ENCODE results near the gene KCNK17. TPM values are rescaled to one million over a fixed set of nuclear protein-coding genes. Genes with fewer than 3 reads are reported as not detected.

The KCNK17 gene
- total RNA-seq, 2 experiments from 2014 or later: not detected

DNA sequence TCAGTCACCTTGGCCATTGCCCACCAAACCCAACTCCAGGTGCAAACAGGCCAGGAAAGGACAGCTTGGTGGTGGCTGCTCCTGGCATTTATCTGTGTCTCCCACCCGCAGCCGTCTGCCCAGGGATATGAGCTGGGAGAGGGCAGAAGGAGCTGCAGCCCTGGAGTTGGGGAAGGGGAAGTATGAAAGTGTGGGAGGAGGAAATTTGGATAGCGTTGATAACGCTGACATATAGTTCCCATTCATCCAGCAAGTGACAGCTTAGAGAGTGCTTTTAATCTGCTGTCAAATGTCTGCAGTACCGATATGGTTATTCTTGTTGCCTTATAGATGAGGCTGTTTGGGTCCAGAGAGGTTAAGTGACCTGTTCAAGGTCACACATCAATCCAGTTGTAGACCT lies 7.5 kb upstream of the KCNK17 start:
- Histone ChIP-seq H3K27ac (ENCODE audit: low read depth, low read length, poor library complexity, severe bottlenecking) (no peak overlapping the region), H3K9me2 (ENCODE audit: insufficient read depth, low read length) (no peaks in the 10 kb centered on the region), H2AFZ (ENCODE audit: low read length) (no peak overlapping the region), H3K4me1 (ENCODE audit: insufficient read depth, low read length, poor library complexity, severe bottlenecking) (no peaks in the 10 kb centered on the region), H3K4me3 (ENCODE audit: low read depth, low read length, poor library complexity, severe bottlenecking) (no peak overlapping the region), H3K79me2 (ENCODE audit: insufficient read depth, low read depth, low read length) (no peaks in the 10 kb centered on the region), H3K9me3 (ENCODE audit: low read length) (no peaks in the 10 kb centered on the region), H3K36me3 (ENCODE audit: insufficient read depth, low read length) (no peaks in the 10 kb centered on the region), H4K20me1 (ENCODE audit: insufficient read depth, low read length) (no peaks in the 10 kb centered on the region), H3K4me2 (ENCODE audit: low read length) (no peak overlapping the region)
- TF ChIP-seq, protein P1, sequence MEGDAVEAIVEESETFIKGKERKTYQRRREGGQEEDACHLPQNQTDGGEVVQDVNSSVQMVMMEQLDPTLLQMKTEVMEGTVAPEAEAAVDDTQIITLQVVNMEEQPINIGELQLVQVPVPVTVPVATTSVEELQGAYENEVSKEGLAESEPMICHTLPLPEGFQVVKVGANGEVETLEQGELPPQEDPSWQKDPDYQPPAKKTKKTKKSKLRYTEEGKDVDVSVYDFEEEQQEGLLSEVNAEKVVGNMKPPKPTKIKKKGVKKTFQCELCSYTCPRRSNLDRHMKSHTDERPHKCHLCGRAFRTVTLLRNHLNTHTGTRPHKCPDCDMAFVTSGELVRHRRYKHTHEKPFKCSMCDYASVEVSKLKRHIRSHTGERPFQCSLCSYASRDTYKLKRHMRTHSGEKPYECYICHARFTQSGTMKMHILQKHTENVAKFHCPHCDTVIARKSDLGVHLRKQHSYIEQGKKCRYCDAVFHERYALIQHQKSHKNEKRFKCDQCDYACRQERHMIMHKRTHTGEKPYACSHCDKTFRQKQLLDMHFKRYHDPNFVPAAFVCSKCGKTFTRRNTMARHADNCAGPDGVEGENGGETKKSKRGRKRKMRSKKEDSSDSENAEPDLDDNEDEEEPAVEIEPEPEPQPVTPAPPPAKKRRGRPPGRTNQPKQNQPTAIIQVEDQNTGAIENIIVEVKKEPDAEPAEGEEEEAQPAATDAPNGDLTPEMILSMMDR (conservative IDR thresholded peaks at IDR 0.05; ENCODE audit: low read length): no peak
- no peak for TF ChIP-seq EZH2phosphoT487 (IDR thresholded peaks at IDR 0.05; ENCODE audit: borderline replicate concordance, low read depth, low read length)
- no TSS peak for BruUV-seq (replicated peaks)
- ChIA-PET CTCF (ENCODE audit: unreplicated experiment) (no interaction called here), POLR2A (no interaction called here)
- no peak for DNase-seq (ENCODE audit: low spot score)
- intact Hi-C loops (cut with micrococcal nuclease; ENCODE audit: unreplicated experiment): no loop called here

DNA sequence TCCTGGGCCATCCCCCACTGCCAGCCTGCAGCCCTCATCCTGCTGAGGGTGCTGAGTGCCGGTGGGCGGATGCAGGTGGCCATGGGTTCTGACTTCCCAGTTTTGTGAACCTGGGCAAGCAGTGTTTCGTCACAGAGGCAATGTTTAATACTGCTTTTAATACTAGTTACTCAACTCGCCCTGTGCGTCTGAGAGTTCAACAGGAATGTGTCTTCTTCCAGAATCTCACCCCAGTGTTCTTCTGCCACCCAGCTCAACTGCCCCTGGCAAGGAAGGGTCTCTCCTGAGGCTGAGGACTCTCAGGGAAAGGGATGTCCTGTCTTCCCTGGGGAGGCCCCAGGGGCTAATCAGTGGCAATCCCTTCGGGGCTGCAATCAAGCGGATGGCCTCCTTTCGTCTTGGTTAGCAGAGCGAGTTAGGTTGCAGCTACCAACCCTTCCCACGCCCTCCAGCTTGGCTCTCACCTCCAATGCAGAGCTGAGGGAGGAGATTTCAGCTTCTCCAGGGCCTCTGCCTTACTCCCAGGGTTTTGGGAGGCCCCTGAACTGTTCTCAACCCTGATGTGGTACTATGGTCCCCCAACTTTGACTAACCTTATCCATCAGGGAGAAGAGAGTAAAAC lies 6.3 kb upstream of the KCNK17 start:
- Histone ChIP-seq H3K79me2 (ENCODE audit: insufficient read depth, low read depth, low read length) (no peaks in the 10 kb centered on the region), H3K4me1 (ENCODE audit: insufficient read depth, low read length, poor library complexity, severe bottlenecking) (no peaks in the 10 kb centered on the region), H3K4me3 (ENCODE audit: low read depth, low read length, poor library complexity, severe bottlenecking) (no peak overlapping the region), H3K4me2 (ENCODE audit: low read length) (no peak overlapping the region), H3K9me3 (ENCODE audit: low read length) (no peaks in the 10 kb centered on the region), H2AFZ (ENCODE audit: low read length) (no peak overlapping the region), H3K27ac (ENCODE audit: low read depth, low read length, poor library complexity, severe bottlenecking) (no peak overlapping the region), H3K9me2 (ENCODE audit: insufficient read depth, low read length) (no peaks in the 10 kb centered on the region), H4K20me1 (ENCODE audit: insufficient read depth, low read length) (no peaks in the 10 kb centered on the region), H3K36me3 (ENCODE audit: insufficient read depth, low read length) (no peaks in the 10 kb centered on the region)
- BruUV-seq (replicated peaks): no TSS peak
- CTCF ChIA-PET (ENCODE audit: unreplicated experiment): interaction anchor here (0.7 kb wide), 1 partner anchor 523 kb away, joined by 3 read pairs; no protein-coding TSS in a partner anchor
- TF ChIP-seq, protein P1 (conservative IDR thresholded peaks at IDR 0.05; ENCODE audit: low read length): no peak
- no peak for TF ChIP-seq EZH2phosphoT487 (IDR thresholded peaks at IDR 0.05; ENCODE audit: borderline replicate concordance, low read depth, low read length)
- DNase-seq (ENCODE audit: low spot score): no peak
- POLR2A ChIA-PET: no interaction called here
- intact Hi-C loops (cut with micrococcal nuclease; ENCODE audit: unreplicated experiment): no loop called here

DNA sequence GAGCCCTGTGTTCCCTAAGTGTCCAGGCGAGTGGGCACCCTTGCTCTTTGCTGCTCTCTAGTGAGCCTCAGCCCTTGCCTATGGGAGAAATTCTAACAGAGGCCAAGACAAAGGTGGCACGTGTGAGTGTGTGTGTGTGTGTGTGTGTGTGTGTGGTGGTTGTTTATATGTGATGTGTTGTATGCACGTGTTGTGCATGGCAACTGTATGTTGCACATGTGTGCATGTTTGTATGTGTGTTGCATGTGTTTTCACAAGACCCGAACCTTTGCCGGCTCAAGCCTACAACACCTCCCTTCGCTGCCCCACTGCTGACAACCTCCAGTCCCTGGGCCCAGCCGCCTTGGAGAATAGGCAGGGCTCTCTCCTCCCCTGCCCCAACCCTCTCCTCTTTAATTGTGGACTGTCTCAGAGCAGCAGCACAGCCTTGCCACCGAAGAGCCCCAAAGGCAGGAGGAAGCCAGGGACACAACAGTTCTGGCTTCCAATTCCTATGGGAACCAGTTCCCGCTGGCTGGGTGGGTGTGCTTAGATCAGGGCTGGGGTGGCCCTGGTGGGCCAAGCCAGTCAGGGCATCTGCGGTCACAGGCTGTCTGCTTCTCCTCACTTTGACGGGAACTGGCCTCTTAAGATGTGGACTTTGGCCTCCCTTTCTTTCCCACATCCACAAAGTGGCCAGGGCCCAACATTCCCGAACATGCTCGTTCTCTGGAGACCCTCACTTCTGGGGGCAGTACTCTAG lies 5.6 kb upstream of the KCNK17 start:
- no peak overlapping the region for H3K4me2 ChIP-seq (ENCODE audit: low read length)
- no peaks in the 10 kb centered on the region for H3K4me1 ChIP-seq (ENCODE audit: insufficient read depth, low read length, poor library complexity, severe bottlenecking)
- no peak for TF ChIP-seq EZH2phosphoT487 (IDR thresholded peaks at IDR 0.05; ENCODE audit: borderline replicate concordance, low read depth, low read length)
- TF ChIP-seq, protein P1 (conservative IDR thresholded peaks at IDR 0.05; ENCODE audit: low read length): no peak
- ChIA-PET CTCF (ENCODE audit: unreplicated experiment) (no interaction called here), POLR2A (interaction anchor here (0.6 kb wide), 1 partner anchor 1298 kb away, joined by 5 read pairs; no protein-coding TSS in a partner anchor)
- intact Hi-C loops (cut with micrococcal nuclease; ENCODE audit: unreplicated experiment): loop anchor here (10.0 kb wide), 1 partner anchor 325 kb away; no protein-coding TSS in a partner anchor
- H2AFZ ChIP-seq (ENCODE audit: low read length): no peak overlapping the region
- no peak overlapping the region for H3K4me3 ChIP-seq (ENCODE audit: low read depth, low read length, poor library complexity, severe bottlenecking)
- no TSS peak for BruUV-seq (replicated peaks)
- no peaks in the 10 kb centered on the region for H3K36me3 ChIP-seq (ENCODE audit: insufficient read depth, low read length)
- H4K20me1 ChIP-seq (ENCODE audit: insufficient read depth, low read length): no peaks in the 10 kb centered on the region
- no peaks in the 10 kb centered on the region for H3K79me2 ChIP-seq (ENCODE audit: insufficient read depth, low read depth, low read length)
- no peaks in the 10 kb centered on the region for H3K9me3 ChIP-seq (ENCODE audit: low read length)
- no peak overlapping the region for H3K27ac ChIP-seq (ENCODE audit: low read depth, low read length, poor library complexity, severe bottlenecking)
- H3K9me2 ChIP-seq (ENCODE audit: insufficient read depth, low read length): no peaks in the 10 kb centered on the region
- DNase-seq (ENCODE audit: low spot score): no peak
